Measurements from ENCODE around the gene CST11. TPM values are rescaled to one million over a fixed set of nuclear protein-coding genes. Genes with fewer than 3 reads are reported as not detected.

Gene CST11
- total RNA-seq, 1 donor from 2014 or later, result not detected

DNA sequence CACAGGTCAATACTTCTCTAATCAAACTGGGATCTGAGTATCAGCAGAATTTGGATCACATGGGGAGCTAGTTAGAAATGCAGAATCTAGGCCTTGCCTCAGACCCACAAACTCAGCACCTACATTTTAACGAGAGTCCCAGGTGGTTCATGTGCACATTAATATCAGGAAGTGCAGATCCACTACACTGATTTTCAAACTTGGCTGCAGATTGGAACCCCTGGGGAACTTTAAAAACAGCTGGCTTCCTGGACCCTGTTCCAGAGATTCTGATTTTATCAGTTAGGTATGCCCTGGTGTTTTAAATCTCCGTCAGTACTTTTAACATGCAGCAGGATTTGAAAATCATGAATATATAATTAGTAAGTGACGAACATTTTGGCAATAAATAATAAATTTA is 36.3 kb upstream of the CST11 start:
- TF ChIP-seq, protein P1, sequence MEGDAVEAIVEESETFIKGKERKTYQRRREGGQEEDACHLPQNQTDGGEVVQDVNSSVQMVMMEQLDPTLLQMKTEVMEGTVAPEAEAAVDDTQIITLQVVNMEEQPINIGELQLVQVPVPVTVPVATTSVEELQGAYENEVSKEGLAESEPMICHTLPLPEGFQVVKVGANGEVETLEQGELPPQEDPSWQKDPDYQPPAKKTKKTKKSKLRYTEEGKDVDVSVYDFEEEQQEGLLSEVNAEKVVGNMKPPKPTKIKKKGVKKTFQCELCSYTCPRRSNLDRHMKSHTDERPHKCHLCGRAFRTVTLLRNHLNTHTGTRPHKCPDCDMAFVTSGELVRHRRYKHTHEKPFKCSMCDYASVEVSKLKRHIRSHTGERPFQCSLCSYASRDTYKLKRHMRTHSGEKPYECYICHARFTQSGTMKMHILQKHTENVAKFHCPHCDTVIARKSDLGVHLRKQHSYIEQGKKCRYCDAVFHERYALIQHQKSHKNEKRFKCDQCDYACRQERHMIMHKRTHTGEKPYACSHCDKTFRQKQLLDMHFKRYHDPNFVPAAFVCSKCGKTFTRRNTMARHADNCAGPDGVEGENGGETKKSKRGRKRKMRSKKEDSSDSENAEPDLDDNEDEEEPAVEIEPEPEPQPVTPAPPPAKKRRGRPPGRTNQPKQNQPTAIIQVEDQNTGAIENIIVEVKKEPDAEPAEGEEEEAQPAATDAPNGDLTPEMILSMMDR (IDR thresholded peaks at IDR 0.05), result no peak
- Histone ChIP-seq H3K4me1 (no peaks in the 10 kb centered on the region), H3K27ac (no peak overlapping the region), H3K27me3 (no peaks in the 10 kb centered on the region), H3K4me3 (no peak overlapping the region), H3K36me3 (no peaks in the 10 kb centered on the region), H3K9me3 (no peaks in the 10 kb centered on the region)
- intact Hi-C loops (cut with DNase I), result no loop called here
- no peak for DNase-seq (ENCODE audit: low spot score in 2 of 2)

DNA sequence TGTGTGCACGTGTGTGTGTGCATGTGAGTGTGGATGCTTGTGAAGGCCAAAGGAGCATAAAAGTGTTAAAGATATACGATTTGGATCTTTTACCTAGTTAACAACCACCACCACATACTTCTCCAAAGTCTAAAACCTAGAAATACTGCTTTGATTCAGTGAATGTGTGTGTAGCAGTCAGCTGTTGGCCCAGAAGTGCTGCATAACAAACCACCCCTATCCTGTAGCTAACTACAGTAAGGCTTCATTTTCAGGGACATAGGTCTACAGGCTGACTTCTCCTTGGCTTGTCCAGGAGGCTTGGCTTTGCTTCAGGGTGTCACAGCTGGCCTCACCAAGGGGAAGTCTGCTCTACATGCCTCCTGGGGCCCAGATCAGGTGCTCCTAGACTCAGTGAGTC is 35.8 kb upstream of the CST11 start:
- Histone ChIP-seq H3K4me3 (no peak overlapping the region), H3K27ac (no peak overlapping the region), H3K27me3 (no peaks in the 10 kb centered on the region), H3K36me3 (no peaks in the 10 kb centered on the region), H3K9me3 (no peaks in the 10 kb centered on the region), H3K4me1 (no peaks in the 10 kb centered on the region)
- intact Hi-C loops (cut with DNase I), result no loop called here
- TF ChIP-seq, protein P1 (IDR thresholded peaks at IDR 0.05), result no peak
- DNase-seq (ENCODE audit: low spot score in 2 of 2), result no peak

DNA sequence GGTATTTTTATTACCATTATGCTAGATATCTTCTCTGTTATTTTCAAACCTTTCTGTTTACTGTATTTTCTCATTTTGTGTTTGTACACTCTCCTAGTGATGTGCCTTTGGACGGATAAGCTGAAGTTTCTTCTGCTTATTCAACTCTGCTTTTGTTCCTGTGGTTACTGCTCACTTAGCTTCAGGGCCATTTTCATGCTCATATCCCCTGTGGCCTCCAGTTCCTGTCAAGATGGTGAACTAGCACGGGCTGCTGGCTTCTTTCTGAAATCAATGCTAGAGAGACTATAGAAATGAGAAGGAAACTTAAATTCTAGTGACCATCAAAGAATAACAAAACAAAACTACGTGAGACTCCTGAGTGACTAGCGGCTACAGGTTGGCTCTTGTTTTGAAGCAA is 31.4 kb upstream of the CST11 start:
- no peak for DNase-seq (ENCODE audit: low spot score in 2 of 2)
- H3K9me3 ChIP-seq, result no peaks in the 10 kb centered on the region
- H3K36me3 ChIP-seq, result no peaks in the 10 kb centered on the region
- H3K4me1 ChIP-seq, result no peaks in the 10 kb centered on the region
- no peak overlapping the region for H3K27ac ChIP-seq
- H3K27me3 ChIP-seq, result no peaks in the 10 kb centered on the region
- TF ChIP-seq, protein P1 (IDR thresholded peaks at IDR 0.05), result no peak
- intact Hi-C loops (cut with DNase I), result no loop called here
- H3K4me3 ChIP-seq, result no peak overlapping the region

DNA sequence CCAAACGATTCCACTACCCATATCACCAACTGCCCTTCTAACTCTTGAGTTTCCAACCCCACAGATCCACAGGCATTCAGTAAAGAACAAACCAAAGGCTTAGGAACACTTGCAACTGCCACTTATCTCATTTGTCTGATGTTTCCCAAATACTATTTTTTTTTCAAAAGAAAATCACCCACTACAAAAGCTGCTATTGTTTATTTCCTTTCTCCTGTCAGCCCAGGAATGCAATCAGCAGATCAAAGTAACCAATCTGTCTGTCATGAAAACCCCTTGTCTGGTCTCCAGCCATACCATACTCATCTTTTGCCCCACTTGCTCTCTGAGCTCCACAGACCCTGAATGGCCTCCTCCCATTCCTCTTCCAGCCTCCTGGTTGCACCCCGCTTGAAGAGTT is 29.5 kb upstream of the CST11 start:
- TF ChIP-seq, protein P1 (IDR thresholded peaks at IDR 0.05), result no peak
- H3K4me1 ChIP-seq, result no peaks in the 10 kb centered on the region
- no peak overlapping the region for H3K27ac ChIP-seq
- no peak overlapping the region for H3K4me3 ChIP-seq
- H3K27me3 ChIP-seq, result no peaks in the 10 kb centered on the region
- H3K9me3 ChIP-seq, result no peaks in the 10 kb centered on the region
- DNase-seq (ENCODE audit: low spot score in 2 of 2), result no peak
- H3K36me3 ChIP-seq, result no peaks in the 10 kb centered on the region
- intact Hi-C loops (cut with DNase I), result no loop called here

DNA sequence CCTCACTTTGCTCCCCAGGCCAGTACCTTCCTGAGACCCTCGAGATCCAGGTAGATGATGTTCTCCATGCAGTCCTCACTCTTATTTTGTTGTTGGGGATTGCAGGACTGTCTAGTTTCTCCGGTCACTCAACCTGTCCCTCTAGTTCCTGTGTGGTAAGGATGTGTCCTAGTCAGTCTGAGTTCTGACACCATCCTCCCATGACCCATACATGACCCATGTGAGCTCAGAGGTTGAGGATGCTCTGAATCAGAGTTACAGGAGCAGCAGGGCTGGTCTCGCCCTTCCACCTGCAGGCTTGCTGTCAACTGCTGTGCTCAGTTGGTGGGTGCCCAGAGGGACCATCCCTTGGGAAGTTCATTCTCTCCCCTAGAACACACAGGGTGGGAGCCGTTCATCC is 26.4 kb upstream of the CST11 start:
- Histone ChIP-seq H3K4me1 (no peaks in the 10 kb centered on the region), H3K9me3 (no peaks in the 10 kb centered on the region), H3K4me3 (no peak overlapping the region), H3K27ac (no peak overlapping the region), H3K36me3 (no peaks in the 10 kb centered on the region), H3K27me3 (no peaks in the 10 kb centered on the region)
- no peak for DNase-seq (ENCODE audit: low spot score in 2 of 2)
- intact Hi-C loops (cut with DNase I), result no loop called here
- TF ChIP-seq, protein P1 (IDR thresholded peaks at IDR 0.05), result no peak

DNA sequence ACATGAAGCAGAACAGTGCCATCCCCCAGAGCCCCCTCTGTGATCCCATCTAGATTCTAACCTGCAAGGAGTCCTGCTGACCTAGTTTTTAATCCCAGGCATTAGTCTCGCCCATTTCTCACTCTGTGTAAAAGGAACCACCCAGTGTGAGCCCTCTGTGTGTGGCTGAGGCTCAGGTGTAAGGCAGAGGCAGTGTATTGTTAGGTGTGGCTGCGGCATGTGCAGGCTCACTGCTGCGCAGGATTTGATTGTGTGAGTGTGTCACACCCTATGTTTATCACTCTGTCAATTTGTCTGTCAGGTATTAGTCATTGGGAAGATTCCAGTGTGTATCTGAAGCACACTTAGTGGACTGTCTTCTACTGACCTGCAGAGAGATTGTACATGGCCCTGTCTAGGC is 24.5 kb upstream of the CST11 start:
- H3K36me3 ChIP-seq, result no peaks in the 10 kb centered on the region
- no peak for DNase-seq (ENCODE audit: low spot score in 2 of 2)
- no peaks in the 10 kb centered on the region for H3K9me3 ChIP-seq
- TF ChIP-seq, protein P1 (IDR thresholded peaks at IDR 0.05), result no peak
- H3K27ac ChIP-seq, result no peak overlapping the region
- no peak overlapping the region for H3K4me3 ChIP-seq
- no peaks in the 10 kb centered on the region for H3K4me1 ChIP-seq
- H3K27me3 ChIP-seq, result no peaks in the 10 kb centered on the region
- intact Hi-C loops (cut with DNase I), result no loop called here

All from ascending aorta (tissue), 2 donors.